Hepatocyte (in vitro differentiated cells): ENCODE results near the gene MTG2. TPM values are rescaled to one million over a fixed set of nuclear protein-coding genes. Genes with fewer than 3 reads are reported as not detected.

Experiments
- DNase-seq: peaks from one replicate; pipeline ENCODE4 v3.0.0-alpha.2; 2016; ENCODE audit warnings: low spot score
- H2AFZ ChIP-seq: fragments of 200-600 bp; sonication (generic); 2 replicates; pipeline ENCODE4 v1.6.0; 2016; ENCODE audit warnings: antibody characterized with exemption, mild to moderate bottlenecking
- H3K27ac ChIP-seq: fragments of 200-600 bp; sonication (generic); 2 replicates; pipeline ENCODE4 v1.5.1; 2016; ENCODE audit warnings: mild to moderate bottlenecking
- H3K27me3 ChIP-seq: fragments of 200-600 bp; sonication (generic); 2 replicates; pipeline ENCODE4 v1.6.1; 2016
- H3K36me3 ChIP-seq: fragments of 200-600 bp; sonication (generic); replicated peaks from 2 replicates; pipeline ENCODE4 v1.5.1; 2016; ENCODE audit warnings: low read depth; ENCODE audit not compliant: insufficient read depth
- H3K4me1 ChIP-seq: fragments of 200-600 bp; sonication (generic); 2 replicates; pipeline ENCODE4 v1.5.1; 2016; ENCODE audit warnings: mild to moderate bottlenecking, moderate library complexity; ENCODE audit not compliant: insufficient read depth
- H3K4me2 ChIP-seq: fragments of 200-600 bp; sonication (generic); 2 replicates; pipeline ENCODE4 v1.6.0; 2016
- H3K4me3 ChIP-seq: fragments of 200-600 bp; sonication (generic); 2 replicates; pipeline ENCODE4 v1.5.1; 2016; ENCODE audit warnings: mild to moderate bottlenecking
- H3K79me2 ChIP-seq: fragments of 200-600 bp; sonication (generic); 2 replicates; pipeline ENCODE4 v1.6.0; 2017; ENCODE audit warnings: mild to moderate bottlenecking
- H3K9me2 ChIP-seq: fragments of 200-600 bp; sonication (generic); replicated peaks from 2 replicates; pipeline ENCODE4 v1.6.0; 2017; ENCODE audit warnings: mild to moderate bottlenecking; ENCODE audit not compliant: insufficient read depth
- H3K9me3 ChIP-seq: fragments of 200-600 bp; sonication (generic); 2 replicates; pipeline ENCODE4 v1.5.1; 2016; ENCODE audit warnings: low read depth, mild to moderate bottlenecking
- H4K20me1 ChIP-seq: fragments of 200-600 bp; sonication (generic); 2 replicates; pipeline ENCODE4 v1.6.0; 2016; ENCODE audit warnings: mild to moderate bottlenecking; ENCODE audit not compliant: insufficient read depth, poor library complexity, severe bottlenecking
- CTCF ChIP-seq: fragments of 200-600 bp; sonication (generic); IDR thresholded peaks from 2 replicates; pipeline ENCODE4 v1.5.1; 2016; ENCODE audit warnings: antibody characterized with exemption, mild to moderate bottlenecking; ENCODE audit not compliant: poor library complexity
- EZH2 ChIP-seq: fragments of 200-600 bp; sonication (generic); IDR thresholded peaks from 2 replicates; pipeline ENCODE4 v1.6.1; 2016; ENCODE audit warnings: antibody characterized with exemption, mild to moderate bottlenecking, borderline replicate concordance
- EZH2phosphoT487 ChIP-seq: fragments of 200-600 bp; sonication (generic); IDR thresholded peaks from one replicate; pipeline ENCODE4 v1.6.1; 2018; ENCODE audit warnings: antibody characterized with exemption, mild to moderate bottlenecking, low read depth, moderate library complexity; ENCODE audit not compliant: unreplicated experiment, severe bottlenecking
- WGBS: methylation state at CpG from one replicate; pipeline ENCODE4 v1.1.6; 2016; ENCODE audit warnings: low lambda C conversion rate; ENCODE audit errors: missing lambda C conversion rate; 5-methylcytosine and 5-hydroxymethylcytosine counted together
- polyA plus RNA-seq: library from polyadenylated mRNA; unstranded; fragments of >200 nt; fragmentation: Nextera tagmentation; extraction: Ambion mirVana; gene quantifications from 2 replicates; pipeline ENCODE4 v1.2.1, GENCODE V29; 2016
- total RNA-seq: library from RNA; depleted of rRNA; stranded (reverse); fragments of >200 nt; gene quantifications from 2 replicates; pipeline ENCODE4 v1.2.3, GENCODE V29; 2014

The MTG2 gene
- total and polyA plus RNA-seq, 2 experiments from 2014 or later = 18.4 to 26.7 TPM

GRCh38 chr20:62211216-62211615 lies 28.4 kb downstream of the MTG2 start:
- no peaks in the 10 kb centered on the region for H3K4me1 ChIP-seq
- H3K4me3 ChIP-seq = no peak overlapping the region
- WGBS = 88% methylated on average over 8 of the region's 8 CpGs
- peaks cover 11% of the 10 kb centered on the region for H3K27me3 ChIP-seq
- H3K27ac ChIP-seq = no peak overlapping the region
- H2AFZ ChIP-seq = no peak overlapping the region
- no peak for DNase-seq
- no peak overlapping the region for H3K4me2 ChIP-seq
- no peaks in the 10 kb centered on the region for H3K9me2 ChIP-seq
- no peaks in the 10 kb centered on the region for H4K20me1 ChIP-seq
- H3K9me3 ChIP-seq = no peaks in the 10 kb centered on the region
- H3K36me3 ChIP-seq = no peaks in the 10 kb centered on the region
- no peaks in the 10 kb centered on the region for H3K79me2 ChIP-seq
- TF ChIP-seq EZH2 (no peak), EZH2phosphoT487 (no peak), CTCF (no peak)

GRCh38 chr20:62211769-62212288 lies 29.0 kb downstream of the MTG2 start:
- DNase-seq = no peak
- Histone ChIP-seq H2AFZ (no peak overlapping the region), H3K9me3 (no peaks in the 10 kb centered on the region), H3K9me2 (no peaks in the 10 kb centered on the region), H3K27me3 (peaks cover 17% of the 10 kb centered on the region), H3K4me3 (no peak overlapping the region), H3K27ac (no peak overlapping the region), H3K36me3 (no peaks in the 10 kb centered on the region), H3K4me1 (no peaks in the 10 kb centered on the region), H3K79me2 (no peaks in the 10 kb centered on the region), H4K20me1 (no peaks in the 10 kb centered on the region), H3K4me2 (no peak overlapping the region)
- 76% methylated on average over 9 of the region's 9 CpGs for WGBS
- TF ChIP-seq EZH2 (no peak), CTCF (no peak), EZH2phosphoT487 (no peak)

GRCh38 chr20:62212299-62212698 lies 29.5 kb downstream of the MTG2 start:
- no peaks in the 10 kb centered on the region for H3K36me3 ChIP-seq
- TF ChIP-seq CTCF = no peak
- TF ChIP-seq EZH2phosphoT487 = no peak
- TF ChIP-seq EZH2 = no peak
- no peak overlapping the region for H3K4me2 ChIP-seq
- H3K79me2 ChIP-seq = no peaks in the 10 kb centered on the region
- H4K20me1 ChIP-seq = no peaks in the 10 kb centered on the region
- WGBS = 52% methylated on average over 10 of the region's 10 CpGs
- no peaks in the 10 kb centered on the region for H3K9me2 ChIP-seq
- H2AFZ ChIP-seq = no peak overlapping the region
- no peak overlapping the region for H3K4me3 ChIP-seq
- no peak for DNase-seq
- H3K27ac ChIP-seq = no peak overlapping the region
- peaks cover 21% of the 10 kb centered on the region for H3K27me3 ChIP-seq
- H3K9me3 ChIP-seq = no peaks in the 10 kb centered on the region
- no peaks in the 10 kb centered on the region for H3K4me1 ChIP-seq

- Histone ChIP-seq H2AFZ (no peak overlapping the region), H3K9me2 (no peaks in the 10 kb centered on the region), H3K79me2 (no peaks in the 10 kb centered on the region), H3K4me2 (no peak overlapping the region), H4K20me1 (no peaks in the 10 kb centered on the region), H3K27ac (no peak overlapping the region), H3K36me3 (no peaks in the 10 kb centered on the region), H3K4me1 (no peaks in the 10 kb centered on the region), H3K9me3 (no peaks in the 10 kb centered on the region), H3K27me3 (peaks cover 39% of the 10 kb centered on the region), H3K4me3 (no peak overlapping the region)
- DNase-seq = no peak
- 73% methylated on average over 12 of the region's 12 CpGs for WGBS
- TF ChIP-seq EZH2phosphoT487 (no peak), CTCF (no peak), EZH2 (no peak)
These were observed 31.2 kb downstream of the MTG2 start for GRCh38 chr20:62214067-62214466.
